Skeletal muscle tissue (tissue), 4 donors: Measurements from ENCODE around the gene ERBB2. TPM values are rescaled to one million over a fixed set of nuclear protein-coding genes. Genes with fewer than 3 reads are reported as not detected.
A peak's percentile ranks its signal among the peaks of the same experiment; 100 is the strongest.

Source experiments
- H3K27ac ChIP-seq: one replicate; pipeline ENCODE4 v1.7.0; 2013; ENCODE audit warnings: mild to moderate bottlenecking, low read depth, low read length, inconsistent platforms
- H3K27me3 ChIP-seq, 3 donors: one replicate each; pipeline ENCODE4 v1.7.0; 2013; ENCODE audit warnings: low read length in 3 of 3; ENCODE audit not compliant: control insufficient read depth in 3 of 3, insufficient read depth in 3 of 3
- H3K36me3 ChIP-seq, 3 donors: one replicate each; pipeline ENCODE4 v1.7.0; 2013; ENCODE audit warnings: low read length in 3 of 3; ENCODE audit not compliant: control insufficient read depth in 3 of 3, insufficient read depth in 3 of 3
- H3K4me1 ChIP-seq, 3 donors: one replicate each; pipeline ENCODE4 v1.7.0; 2013; ENCODE audit warnings: low read length in 3 of 3, mild to moderate bottlenecking in 3 of 3; ENCODE audit not compliant: control insufficient read depth in 3 of 3, insufficient read depth in 3 of 3
- H3K4me3 ChIP-seq, 3 donors: one replicate each; pipeline ENCODE4 v1.7.0; 2013; ENCODE audit warnings: low read length in 3 of 3
- H3K9ac ChIP-seq, 3 donors: one replicate each; pipeline ENCODE4 v1.7.0; 2013; ENCODE audit warnings: low read length in 3 of 3, mild to moderate bottlenecking in 3 of 3, moderate library complexity in 2 of 3, low read depth in 1 of 3
- H3K9me3 ChIP-seq, 3 donors: one replicate each; pipeline ENCODE4 v1.7.0; 2013; ENCODE audit warnings: low read length in 3 of 3; ENCODE audit not compliant: control insufficient read depth in 3 of 3
- total RNA-seq: library from RNA; depleted of rRNA; stranded (reverse); fragments of >200 nt; gene quantifications from one replicate; pipeline ENCODE4 v1.2.3, GENCODE V29; 2014
- donor health status: Osteomylitis.

The ERBB2 gene
- total RNA-seq, 1 donor from 2014 or later = 69.9 TPM

GRCh38 chr17:39751637-39752036 lies 51.8 kb downstream of the ERBB2 start:
- Histone ChIP-seq H3K27me3 (no peaks in the 10 kb centered on the region), H3K36me3 (no peaks in the 10 kb centered on the region), H3K27ac (no peak overlapping the region), H3K9ac (no peak overlapping the region), H3K4me3 (no peak overlapping the region), H3K4me1 (peaks cover 4 to 31% (median 18%) of the 10 kb centered on the region in 3 donors), H3K9me3 (no peaks in the 10 kb centered on the region)

DNA sequence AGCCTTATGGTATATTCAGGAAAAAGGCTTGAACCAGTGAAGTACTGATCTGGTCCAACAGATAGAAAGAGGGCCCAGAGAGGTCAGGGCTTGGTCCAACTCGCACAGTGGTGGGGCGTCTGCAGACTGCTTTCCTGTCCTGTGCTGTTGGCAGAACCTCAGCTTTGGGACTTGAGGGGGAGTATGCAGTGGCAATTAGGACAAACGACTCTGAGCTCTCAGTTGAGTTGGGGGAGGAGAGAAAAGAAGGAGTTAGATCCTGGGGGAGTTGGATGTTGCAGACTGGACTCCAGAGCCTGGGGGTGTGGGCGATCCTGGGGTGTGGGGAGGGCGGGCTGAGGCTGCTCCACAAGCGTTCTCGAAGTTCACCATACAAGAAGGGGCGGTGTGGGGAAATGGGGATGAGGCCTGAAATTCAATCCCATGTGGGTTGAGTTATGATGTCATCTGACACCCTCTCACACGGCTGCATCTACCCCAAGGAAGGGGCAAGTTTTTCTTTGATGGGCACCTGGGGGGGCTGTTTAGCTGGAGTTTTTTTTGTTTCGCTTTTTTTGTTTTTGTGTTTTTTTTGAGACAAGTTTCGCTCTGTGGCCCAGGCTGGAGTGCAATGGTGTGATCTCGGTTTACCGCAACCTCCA lies 52.5 kb downstream of the ERBB2 start:
- Histone ChIP-seq H3K9ac (no peak overlapping the region), H3K27ac (no peak overlapping the region), H3K4me1 (peaks cover 4 to 31% (median 18%) of the 10 kb centered on the region in 3 donors), H3K36me3 (no peaks in the 10 kb centered on the region), H3K9me3 (no peaks in the 10 kb centered on the region), H3K4me3 (no peak overlapping the region), H3K27me3 (no peaks in the 10 kb centered on the region)

DNA sequence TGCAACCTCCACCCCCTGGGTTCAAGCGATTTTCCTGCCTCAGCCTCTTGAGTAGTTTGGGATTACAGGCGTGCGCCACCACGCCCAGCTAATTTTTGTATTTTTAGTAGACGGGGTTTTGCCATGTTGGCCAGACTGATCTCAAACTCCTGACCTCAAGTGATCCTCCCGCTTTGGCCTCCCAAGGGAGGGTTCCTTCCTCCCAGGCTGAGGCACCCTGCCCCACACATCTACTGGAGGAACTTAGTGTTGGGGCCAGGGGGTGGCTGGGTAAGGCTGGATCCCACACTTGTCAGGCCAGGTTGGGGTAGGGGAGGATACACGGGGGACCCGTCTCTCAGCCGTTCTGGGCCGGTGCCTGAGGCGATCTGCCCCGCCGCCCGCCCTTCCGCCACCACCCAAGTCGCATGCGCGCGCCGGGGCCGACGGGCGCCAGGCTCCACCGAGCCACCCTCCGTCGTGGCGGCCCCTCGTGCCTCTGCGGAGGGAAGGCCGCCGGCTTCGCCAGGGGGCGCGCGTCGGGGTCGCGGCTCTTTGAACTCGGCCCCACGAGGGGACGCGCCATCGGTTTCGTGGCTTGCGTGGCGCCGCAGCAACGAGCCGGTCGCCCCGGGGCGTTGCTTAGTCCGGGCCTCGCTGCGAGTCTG lies 53.8 kb downstream of the ERBB2 start:
- H3K4me1 ChIP-seq = peaks cover 4 to 31% (median 18%) of the 10 kb centered on the region in 3 donors
- H3K27ac ChIP-seq = peak overlapping the region; percentile 83
- peak overlapping the region; percentile 65 to 88 (median 87) for H3K9ac ChIP-seq
- H3K36me3 ChIP-seq = no peaks in the 10 kb centered on the region
- no peaks in the 10 kb centered on the region for H3K9me3 ChIP-seq
- H3K27me3 ChIP-seq = no peaks in the 10 kb centered on the region
- H3K4me3 ChIP-seq = peak overlapping the region; percentile 72 to 86 (median 82)

GRCh38 chr17:39754161-39754957 lies 54.5 kb downstream of the ERBB2 start:
- peak overlapping the region; percentile 73 to 86 (median 82) for H3K4me3 ChIP-seq
- peak overlapping the region; percentile 83 for H3K27ac ChIP-seq
- peaks cover 0 to under 1% (median 0%) of the 10 kb centered on the region in 3 donors for H3K27me3 ChIP-seq
- peak overlapping the region; percentile 72 to 88 (median 87) for H3K9ac ChIP-seq
- peaks cover 4 to 31% (median 18%) of the 10 kb centered on the region in 3 donors for H3K4me1 ChIP-seq
- H3K36me3 ChIP-seq = no peaks in the 10 kb centered on the region
- no peaks in the 10 kb centered on the region for H3K9me3 ChIP-seq

DNA sequence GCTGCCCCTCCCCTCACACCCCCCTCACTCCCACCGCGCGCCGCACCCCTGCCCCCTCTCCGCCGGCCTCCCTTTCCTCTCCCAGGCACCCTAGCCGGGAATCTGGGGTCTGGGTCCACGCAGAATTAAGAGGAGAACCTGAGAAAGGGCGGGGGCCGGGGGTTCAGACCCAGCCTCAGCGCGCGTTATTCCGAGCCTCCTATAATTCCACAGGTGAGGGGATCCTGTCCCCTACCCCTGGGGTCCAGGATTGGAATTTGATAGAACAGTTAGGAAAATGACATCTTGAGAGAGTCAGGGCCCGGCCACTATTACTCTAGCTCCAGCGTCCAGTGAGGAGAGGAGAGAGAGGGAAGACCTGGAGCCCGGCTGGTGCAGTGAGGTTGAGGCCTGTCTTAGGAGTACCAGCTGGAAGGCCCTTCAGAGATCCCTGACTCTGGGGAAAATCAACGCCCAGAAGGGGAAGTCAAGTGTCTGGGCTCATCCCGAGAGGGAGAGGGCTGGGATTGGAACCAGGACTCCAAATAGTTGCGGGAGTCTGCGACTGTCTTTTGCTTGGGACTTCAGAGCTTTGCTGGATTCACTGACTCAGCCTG lies 55.2 kb downstream of the ERBB2 start:
- H3K9ac ChIP-seq = peak overlapping the region; percentile 72 to 88 (median 87)
- peak overlapping the region; percentile 73 to 86 (median 82) for H3K4me3 ChIP-seq
- peaks cover 2 to 30% (median 17%) of the 10 kb centered on the region in 3 donors for H3K4me1 ChIP-seq

DNA sequence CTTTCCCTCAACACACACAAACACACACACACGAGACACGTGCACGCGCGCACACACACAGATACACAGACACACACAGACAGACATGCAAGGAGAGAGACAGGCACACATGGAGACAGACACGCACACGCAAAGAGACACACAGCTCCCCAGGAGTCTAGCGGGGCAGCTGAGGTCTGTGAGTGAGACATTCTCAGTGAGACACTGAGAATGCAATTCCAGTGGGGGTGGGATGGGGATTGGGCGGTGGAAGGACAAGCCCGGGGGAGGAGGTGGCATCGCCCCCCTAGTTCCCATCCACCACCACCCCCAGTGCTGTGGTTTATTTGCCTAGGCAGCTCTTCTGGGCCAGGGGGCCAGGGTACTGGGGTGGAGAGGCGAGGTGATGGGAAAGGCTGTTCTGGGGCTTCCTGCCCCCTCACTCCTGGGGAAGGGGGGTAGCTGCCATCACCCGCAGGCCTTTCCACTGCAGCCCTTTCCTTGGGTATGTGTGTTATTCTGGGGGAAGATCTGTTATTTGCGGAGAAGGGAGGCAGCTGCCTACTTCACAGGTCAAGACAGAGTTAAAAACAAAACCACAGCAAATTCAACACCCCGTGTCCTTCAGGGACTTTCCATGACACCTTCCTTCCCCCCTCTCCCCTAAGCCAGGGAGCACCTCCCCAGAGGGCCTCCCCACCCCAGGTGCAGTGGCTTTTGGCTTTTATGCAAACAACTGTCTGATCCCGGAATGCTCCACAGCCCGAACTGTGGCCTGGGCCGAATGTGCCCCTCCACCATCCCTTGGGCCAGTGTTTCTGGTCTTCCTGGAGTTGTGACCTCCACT lies 55.9 kb downstream of the ERBB2 start:
- Histone ChIP-seq H3K9ac (peak overlapping the region in 1 of 3 donors; percentile 87), H3K4me1 (peaks cover 0 to 23% (median 13%) of the 10 kb centered on the region in 3 donors), H3K9me3 (no peaks in the 10 kb centered on the region), H3K4me3 (no peak overlapping the region), H3K36me3 (no peaks in the 10 kb centered on the region), H3K27ac (peak overlapping the region; percentile 83), H3K27me3 (peaks cover 0 to 4% (median 0%) of the 10 kb centered on the region in 3 donors)

More for the DNA sequence above, 55.2 kb downstream of the ERBB2 start:
- no peaks in the 10 kb centered on the region for H3K36me3 ChIP-seq
- H3K27me3 ChIP-seq = peaks cover 0 to 4% (median 0%) of the 10 kb centered on the region in 3 donors
- H3K27ac ChIP-seq = peak overlapping the region; percentile 83
- H3K9me3 ChIP-seq = no peaks in the 10 kb centered on the region

- no peaks in the 10 kb centered on the region for H3K36me3 ChIP-seq
- H3K4me1 ChIP-seq = peaks cover 0 to 21% (median 12%) of the 10 kb centered on the region in 3 donors
- H3K27me3 ChIP-seq = peaks cover 0 to 4% (median 0%) of the 10 kb centered on the region in 3 donors
- no peak overlapping the region for H3K9ac ChIP-seq
- no peak overlapping the region for H3K27ac ChIP-seq
- H3K9me3 ChIP-seq = no peaks in the 10 kb centered on the region
- H3K4me3 ChIP-seq = no peak overlapping the region
Measured at GRCh38 chr17:39756380-39757079, 56.7 kb downstream of the ERBB2 start.

DNA sequence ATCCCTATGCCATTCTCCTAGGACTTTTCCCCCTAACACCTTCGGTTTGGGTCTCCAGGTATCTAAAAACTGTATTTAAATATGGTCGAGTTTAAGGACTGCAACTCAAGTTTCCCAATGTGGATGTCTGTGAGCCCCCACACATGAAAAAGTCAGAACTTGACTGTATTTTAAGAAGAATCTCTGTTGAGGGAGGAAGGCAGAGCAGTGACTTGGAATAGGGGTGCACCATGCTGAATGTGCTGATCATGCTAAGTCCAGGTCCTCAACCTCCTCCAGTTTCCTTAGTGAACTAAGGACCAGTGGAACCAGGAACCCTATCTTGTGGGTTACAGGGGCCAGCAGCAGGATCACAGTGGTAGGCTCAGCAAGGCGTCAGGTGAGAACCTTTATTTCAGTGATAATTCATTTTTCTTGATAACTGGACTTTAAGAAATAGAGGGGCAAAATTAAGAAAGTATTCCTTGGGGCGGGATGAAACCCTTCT lies 57.4 kb downstream of the ERBB2 start:
- no peak overlapping the region for H3K4me3 ChIP-seq
- H3K9ac ChIP-seq = no peak overlapping the region
- H3K9me3 ChIP-seq = no peaks in the 10 kb centered on the region
- peaks cover 0 to 8% (median 4%) of the 10 kb centered on the region in 3 donors for H3K27me3 ChIP-seq
- no peak overlapping the region for H3K27ac ChIP-seq
- no peaks in the 10 kb centered on the region for H3K36me3 ChIP-seq
- peaks cover 0 to 21% (median 12%) of the 10 kb centered on the region in 3 donors for H3K4me1 ChIP-seq
